EL (cell line): ENCODE data around the gene LGALS3BP.

Experiments used
- DNase-seq: peaks from one replicate; pipeline ENCODE4 v3.0.0-alpha.2; 2016

Gene LGALS3BP

DNA sequence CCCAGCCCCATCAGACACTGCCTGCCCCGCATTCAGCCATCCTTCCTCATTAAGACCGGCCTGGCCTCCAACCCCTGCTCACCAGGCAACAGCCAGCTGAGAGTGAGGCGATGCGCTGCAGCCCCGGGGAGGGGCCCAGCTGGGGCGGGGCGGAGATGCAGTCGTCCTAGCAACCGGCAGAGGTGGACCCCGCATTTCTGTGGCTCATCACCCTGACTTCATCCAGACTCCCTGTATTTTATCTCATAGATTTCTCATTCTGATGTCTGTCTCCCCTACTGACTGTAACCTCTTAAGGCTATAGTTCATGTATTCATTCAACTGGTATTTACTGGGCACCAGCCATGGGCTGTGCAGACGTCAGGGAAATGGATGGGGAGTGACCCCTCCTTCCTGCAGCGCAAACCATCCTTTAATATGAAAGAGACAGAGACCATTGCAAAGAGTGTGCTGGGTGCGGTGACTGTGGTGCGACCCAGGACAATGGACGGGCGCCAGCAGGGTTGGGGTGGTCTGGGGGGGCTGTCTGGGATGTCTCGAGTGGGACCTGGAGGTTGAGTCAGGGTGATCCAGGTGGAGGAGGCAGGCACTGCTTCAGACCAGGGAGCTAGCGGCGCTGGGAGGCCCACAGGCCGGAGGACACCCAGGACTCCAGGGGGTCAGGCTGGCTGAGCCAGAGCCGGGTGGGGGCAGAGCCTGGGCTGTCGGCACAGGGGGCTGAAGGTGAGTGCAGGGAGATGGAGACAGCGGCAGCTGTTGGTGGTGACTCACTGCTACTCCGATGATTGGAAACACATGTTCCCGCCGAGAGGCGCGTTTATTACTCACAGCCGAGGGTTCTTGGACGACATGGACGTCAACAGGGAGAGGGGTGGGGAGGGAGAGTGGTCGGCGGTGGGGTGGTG, 44.1 kb downstream of the LGALS3BP start:
- DNase-seq, result peak; percentile 99

DNA sequence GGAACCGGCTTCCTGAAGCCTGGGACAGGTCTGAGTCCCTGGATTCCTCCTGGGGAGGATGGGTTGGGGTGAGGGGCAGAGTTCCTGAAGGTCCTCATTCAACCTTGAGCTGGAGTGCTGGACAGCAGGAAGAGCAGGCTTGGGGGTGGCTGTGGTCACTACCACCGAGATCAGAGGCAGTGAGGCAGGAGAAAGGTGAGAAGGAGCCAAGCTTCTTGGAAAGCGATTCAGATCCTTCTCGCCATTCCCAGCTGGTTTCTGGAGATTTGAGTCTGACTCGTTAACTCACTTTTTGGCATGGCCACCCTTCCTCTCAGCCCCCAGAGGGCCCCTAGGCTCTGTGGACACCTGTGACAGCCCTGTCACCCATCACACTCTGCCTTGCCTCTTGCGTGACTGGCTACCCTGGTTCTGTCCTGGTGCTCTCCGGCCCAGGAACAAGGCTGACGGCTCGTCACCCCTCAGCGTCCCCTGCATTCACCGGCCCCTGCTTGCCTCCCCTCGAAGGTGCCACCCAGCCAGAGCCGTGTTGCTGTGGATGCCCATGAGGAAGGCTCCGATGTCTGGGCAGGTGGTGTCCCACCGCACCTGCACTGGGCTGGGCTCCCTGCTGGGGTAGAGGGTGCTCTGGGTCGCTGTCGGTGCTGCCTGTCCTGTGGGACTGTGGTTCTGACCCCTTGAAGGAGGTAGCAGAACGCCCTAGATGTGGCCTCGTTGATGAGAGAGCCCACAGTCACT, 44.9 kb downstream of the LGALS3BP start:
- DNase-seq, result no peak

DNA sequence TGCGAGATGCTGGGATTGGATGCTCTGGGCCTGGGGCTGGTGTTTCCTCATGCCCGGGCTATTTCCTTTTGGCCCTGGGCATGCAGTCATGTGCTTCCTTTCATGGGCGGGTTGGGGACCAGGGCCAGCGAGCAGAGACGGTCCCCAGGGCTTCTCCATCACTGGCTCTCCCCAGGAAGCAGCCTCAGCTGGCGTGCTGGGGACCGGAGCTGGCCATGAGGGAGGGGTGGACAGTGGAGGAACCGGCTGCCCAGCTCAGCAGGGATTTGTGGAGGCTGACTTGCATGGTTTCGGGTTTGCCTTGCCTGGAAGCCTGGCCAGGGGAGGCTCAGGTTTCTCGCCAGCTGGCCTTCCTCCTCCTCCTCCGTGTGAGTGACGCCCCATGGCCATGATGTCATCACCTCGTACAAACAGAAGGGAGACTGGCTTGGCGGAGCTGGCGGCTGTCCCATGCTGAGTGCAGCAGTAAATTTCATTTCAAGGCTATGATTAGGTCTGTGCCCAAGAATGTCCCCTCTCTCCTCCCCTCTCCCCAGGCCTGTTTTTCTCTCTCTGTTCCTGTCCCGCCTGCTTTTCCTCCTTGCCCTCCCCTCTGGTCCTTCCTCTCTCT, 45.7 kb downstream of the LGALS3BP start:
- peak; percentile 99 for DNase-seq

DNA sequence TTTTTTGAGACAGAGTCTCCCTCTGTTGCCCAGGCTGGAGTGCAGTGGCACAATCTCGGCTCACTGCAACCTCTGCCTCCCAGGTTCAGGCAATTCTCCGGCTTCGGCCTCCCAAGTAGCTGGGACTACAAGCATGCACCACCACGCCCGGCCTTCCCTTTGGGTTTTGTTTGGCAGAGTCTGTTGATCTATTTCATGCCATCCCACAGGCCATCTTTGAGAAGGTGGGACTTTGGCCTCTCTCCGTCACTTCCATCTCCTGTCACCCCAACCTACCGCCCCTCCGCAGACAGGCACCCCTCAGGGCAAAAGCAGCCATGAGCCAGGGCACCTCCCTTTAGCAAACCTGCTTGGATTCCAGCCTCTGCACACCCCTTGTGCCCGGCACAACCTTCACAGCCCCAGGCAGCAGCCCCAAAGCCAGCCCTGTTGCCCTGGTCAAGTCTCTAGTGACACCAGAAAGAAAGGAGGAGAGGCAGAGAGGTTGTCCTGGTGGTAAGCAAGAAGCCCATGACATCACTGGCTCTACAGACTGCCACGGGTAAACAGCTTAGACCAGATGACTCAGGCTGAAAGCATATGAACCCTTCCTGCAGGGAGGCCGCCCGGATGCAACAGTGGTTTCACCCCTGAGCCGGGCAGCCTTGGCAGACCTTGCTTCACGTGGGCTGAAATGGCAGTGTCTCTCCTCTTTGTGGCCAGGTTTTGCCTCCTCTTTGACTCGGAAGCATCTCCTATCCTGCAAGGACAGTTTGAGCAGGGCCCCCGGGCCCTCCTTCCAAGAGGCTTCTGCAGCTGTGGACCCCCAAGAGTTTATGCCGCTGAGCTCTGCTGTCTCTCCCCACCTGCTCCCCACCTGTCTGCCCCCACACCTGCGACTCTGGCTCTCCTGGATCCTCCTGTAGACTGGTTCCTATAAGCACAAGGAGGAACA, 46.4 kb downstream of the LGALS3BP start:
- peak; percentile 98 for DNase-seq

DNA sequence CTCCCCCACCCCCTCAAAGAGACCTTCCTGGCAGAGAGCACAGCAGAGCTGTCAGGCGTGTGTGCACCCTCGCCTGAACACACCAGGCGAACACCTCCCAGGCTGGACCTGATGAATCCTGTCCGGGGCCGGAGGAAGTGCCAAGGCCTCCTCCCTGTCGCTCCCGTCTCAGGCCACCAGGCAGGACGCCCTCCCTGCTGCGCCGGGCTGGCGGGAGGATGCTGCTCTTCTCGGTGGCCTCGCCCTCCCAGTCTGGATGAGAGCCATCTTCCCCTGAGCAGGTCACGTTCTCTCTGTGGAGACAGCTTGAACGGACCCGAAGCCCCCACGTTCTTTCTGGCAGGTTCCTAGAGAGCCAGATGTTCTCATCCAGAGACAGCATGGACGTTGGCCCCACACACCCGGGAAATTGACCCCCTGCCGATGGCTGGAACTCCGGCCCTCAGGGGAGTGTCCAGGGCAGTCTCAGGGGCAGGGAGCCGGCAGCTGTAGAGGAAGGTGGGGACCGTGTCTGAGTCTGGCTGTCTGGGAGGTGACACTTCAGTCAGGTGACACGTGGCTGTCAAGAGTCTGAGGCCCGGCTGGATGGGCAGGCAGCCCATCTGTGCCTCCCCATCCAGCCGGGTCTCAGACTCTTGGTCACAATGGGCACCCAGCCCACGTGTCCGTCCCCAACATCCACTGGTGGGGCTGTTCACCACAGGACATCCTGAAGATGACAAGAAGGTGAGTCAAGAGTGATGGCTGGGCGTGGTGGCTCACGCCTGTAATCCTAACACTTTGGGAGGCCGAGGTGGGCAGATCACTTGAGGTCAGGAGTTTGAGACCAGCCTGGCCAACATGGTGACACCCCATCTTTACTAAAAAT, 49.6 kb downstream of the LGALS3BP start:
- DNase-seq, result no peak

DNA sequence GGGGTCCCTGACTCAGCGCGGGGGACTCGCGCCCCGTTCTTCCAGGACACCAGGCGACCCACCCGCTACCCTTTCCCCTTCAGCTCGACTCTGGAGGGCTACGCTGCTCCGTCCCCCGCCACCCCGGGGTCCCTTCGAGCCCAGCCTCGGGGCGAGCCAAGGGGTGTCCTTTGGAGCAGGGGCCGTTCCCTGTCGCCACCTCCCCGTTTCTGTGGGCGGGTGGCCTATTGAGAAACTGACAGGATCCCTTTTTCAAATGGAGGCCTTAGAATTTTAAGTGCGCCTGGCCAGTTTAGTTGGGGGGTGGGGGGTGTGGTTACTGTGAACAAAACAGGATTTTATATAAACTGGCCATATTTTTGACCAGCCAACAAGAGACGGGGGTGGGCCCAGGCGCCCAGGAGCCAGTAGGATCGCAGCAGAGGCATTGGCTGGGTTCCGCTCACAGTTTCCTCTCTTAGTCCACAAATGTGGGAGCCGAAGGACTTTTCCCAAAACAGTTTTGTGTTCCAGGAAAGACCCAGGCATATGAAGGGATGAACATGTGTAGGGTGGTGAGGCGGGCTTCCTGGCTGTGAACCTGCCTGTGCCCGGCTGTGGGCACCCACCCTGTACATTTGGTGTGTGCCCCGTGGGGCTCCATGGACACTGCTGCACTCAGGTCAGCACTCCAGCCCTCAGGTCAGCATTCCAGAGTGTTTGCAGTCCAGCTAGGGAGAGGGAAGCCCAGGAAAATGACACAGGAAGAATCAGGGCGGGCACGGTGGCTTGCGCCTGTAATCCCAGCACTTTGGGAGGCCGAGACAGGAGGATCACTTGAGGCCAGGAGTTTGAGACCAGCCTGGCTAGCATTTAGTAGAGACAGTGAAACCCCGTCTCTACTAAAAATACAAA, 53.8 kb downstream of the LGALS3BP start:
- peak; percentile 92 for DNase-seq

DNA sequence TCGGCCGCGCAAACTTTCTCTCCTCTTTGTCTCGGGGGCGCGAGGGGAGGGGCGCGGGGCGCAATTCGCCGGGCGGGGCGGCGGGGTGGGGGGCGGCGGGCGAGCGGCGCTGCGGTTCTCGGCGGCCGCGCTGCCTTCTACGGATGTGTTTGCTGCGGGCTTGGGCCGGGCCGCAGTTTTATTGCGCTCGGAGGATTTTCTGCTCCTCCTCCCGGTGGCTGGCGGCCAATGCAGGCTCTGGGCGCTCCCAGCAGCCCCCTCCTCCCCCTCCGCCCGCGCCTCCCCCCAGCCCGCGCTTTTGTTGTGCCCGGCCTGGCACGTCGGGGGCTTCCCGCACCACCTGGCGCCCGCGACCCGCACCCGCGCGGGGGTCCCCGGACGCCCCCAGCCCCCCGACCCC, 54.5 kb downstream of the LGALS3BP start, which contains the start of gene TIMP2:
TIMP2 (minus strand) TSS at position 154 of the 400 bp plus-strand sequence. CDS start 299 bp downstream, outside the sequence.
- DNase-seq, result peak; percentile 88

DNA sequence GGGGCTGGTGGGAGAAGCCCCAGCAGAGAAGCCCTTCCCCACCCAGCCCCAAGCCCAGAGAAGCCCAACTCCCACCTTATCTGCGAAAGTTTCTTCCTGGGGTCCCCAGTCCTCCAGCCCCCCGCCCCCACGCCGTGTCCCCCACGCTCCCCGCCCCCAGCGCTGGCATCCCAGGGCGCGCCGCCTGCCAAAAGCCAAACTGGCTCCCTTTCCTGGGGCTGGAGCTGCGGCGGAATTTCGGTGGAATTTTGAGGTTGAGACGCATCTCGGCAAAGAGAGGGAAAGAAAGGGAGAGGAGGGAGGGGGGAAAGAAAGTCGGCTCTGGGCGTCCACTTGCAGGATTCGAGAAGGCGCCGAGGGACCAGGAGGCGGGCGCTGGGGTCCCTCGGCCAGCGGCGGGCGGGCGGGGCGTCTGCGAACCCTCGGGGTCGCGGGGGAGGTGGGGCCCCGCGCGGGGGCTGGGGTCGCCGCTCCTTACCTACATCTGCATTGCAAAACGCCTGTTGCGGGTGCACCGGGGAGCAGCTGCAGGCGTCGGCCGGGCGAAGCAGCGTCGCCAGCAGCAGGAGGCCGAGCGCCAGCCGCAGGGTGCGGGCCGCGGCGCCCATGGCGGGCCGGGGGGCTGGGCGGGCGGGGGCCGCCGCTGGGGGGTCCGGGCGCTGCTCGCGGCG, 55.1 kb downstream of the LGALS3BP start:
- DNase-seq, result peak; percentile 51

DNA sequence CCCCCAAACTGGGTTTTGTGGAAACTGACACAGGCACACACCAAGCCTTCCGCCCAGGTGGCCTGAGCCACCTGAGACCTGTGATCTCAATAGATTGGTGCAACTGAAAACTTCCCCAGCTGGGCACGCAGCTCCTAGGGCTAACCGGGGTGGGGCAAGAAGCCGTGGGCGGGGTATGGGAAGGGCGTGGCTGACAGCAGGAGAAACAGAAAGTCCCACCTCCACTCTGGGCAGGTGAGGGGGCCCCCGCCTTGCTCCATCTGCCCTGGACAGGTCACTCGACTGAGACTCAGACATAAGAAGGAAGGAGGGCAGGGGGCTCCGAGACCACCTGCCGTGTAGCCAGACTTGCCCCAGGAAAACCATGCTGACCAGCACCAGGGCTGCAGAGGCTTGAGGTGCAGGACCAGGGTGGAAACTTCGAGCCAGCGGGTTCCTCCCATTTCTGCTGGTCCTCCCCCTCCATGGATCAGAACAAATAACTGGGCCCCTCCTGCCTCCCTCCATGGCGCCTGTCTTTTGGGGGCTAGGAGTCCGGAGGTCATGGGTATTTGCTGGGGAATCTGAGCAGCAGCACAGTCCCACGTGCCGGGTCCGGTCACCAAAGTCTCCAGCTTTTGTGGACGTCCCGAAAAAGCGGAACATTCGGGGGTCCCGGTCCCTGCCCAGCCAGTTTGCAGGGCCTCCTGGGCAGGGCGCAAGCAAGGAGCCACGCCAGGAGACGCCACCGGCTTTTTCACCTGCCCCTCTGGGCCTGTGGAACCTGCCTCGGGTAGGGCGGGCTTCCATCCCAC, 55.9 kb downstream of the LGALS3BP start:
- peak; percentile 50 for DNase-seq

DNA sequence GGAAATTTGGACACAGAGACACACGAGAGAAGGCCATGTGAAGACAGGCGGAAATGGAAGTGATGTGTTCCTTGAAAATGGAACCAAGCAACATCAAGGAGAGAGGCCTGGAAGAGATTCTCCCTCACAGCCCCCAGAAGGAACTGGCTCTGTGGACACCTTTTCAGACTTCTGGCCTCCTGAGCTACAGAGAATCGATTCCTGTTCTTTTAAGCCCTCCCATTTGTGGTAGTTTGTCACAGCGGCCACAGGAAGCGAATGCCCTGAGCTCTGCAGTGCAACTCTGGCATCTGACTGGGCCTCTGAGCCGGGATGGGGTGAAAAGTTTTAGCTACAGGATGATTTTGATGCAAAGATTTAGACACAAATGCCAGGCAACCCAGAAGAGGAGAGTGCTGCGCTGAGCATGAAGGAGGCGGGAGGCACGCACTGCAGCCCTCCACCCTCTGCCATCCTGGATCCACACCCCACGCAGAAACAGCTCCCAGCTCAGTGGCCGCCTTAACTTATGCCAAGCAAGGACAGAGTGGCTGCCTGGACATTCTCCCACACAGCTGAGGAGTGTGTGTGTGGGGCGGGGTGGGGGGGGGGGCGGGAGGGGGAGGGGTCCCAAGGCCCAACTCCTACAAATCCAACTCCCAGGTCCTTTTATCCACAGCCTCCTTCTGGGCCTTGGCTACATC, 56.8 kb downstream of the LGALS3BP start:
- DNase-seq, result no peak

DNA sequence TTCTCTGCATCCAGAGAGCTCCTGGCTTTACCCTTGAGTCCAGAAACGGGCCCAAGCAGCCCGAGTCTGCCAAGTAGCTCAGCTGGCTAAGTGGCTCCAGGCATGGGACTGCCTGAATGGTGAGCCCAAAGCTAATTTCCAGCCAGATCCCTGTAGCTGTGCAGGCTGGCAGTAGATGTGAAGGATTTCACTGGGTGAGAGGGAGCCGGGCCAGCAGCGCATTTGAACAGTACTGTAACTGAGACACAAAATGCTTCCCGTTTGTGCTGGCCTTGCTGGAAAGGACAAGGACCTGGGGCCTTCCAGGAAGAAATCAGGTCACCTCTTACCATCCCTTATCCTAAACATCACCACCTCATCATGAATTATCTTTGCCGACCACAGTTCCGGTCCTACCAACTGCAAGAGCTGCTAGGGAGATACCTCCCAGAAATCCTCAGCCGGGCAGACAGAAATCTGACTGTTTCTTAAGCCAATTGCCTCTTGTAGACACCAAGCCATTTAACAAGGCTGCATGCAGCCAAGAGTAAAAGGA, 58.2 kb downstream of the LGALS3BP start:
- no peak for DNase-seq
